CD14-positive monocyte (primary cell): Measurements from ENCODE around the gene OLFM2. TPM values are rescaled to one million over a fixed set of nuclear protein-coding genes. Genes with fewer than 3 reads are reported as not detected.

Experiments
- DNase-seq, 3 donors: peaks; one replicate each; pipeline ENCODE4 v3.0.0-alpha.2; 2011 to 2022
- H2AFZ ChIP-seq: 2 replicates; pipeline ENCODE4 v1.6.0; 2012; ENCODE audit warnings: mild to moderate bottlenecking, low read depth, low read length, inconsistent platforms; ENCODE audit not compliant: insufficient read depth, poor library complexity, severe bottlenecking
- H3K27ac ChIP-seq, 2 donors: 1 replicate in 1 of 2; 2 replicates in 1 of 2; pipeline ENCODE4 v1.5.1; 2012 to 2013; ENCODE audit warnings: low read length in 2 of 2, control low read depth in 1 of 2, inconsistent platforms in 1 of 2, low read depth in 1 of 2, mild to moderate bottlenecking in 1 of 2
- H3K27me3 ChIP-seq, 2 donors: one replicate each; pipeline versions ENCODE4 v1.6.0 to v1.6.1; 2011 to 2013; ENCODE audit warnings: low read length in 2 of 2; ENCODE audit not compliant: control insufficient read depth in 2 of 2, insufficient read depth in 2 of 2
- H3K36me3 ChIP-seq, 2 donors: replicated peaks in 1 of 2; 1 replicate in 1 of 2; 2 replicates in 1 of 2; pipeline versions ENCODE4 v1.5.1 to v1.6.1; 2012 to 2013; ENCODE audit warnings: low read length in 2 of 2, control low read depth in 1 of 2, inconsistent platforms in 1 of 2, mild to moderate bottlenecking in 1 of 2; ENCODE audit not compliant: insufficient read depth in 2 of 2, control insufficient read depth in 1 of 2
- H3K4me1 ChIP-seq, 2 donors: 1 replicate in 1 of 2; 2 replicates in 1 of 2; pipeline versions ENCODE4 v1.5.1 to v1.6.1; 2012 to 2013; ENCODE audit warnings: low read length in 2 of 2, control low read depth in 1 of 2, inconsistent platforms in 1 of 2, mild to moderate bottlenecking in 1 of 2, moderate library complexity in 1 of 2; ENCODE audit not compliant: insufficient read depth in 2 of 2, control insufficient read depth in 1 of 2
- H3K4me2 ChIP-seq: replicated peaks from 2 replicates; pipeline ENCODE3; 2012; ENCODE audit warnings: low read length, moderate library complexity, mild to moderate bottlenecking; ENCODE audit not compliant: poor library complexity, severe bottlenecking; ENCODE audit errors: extremely low read depth
- H3K4me3 ChIP-seq, 3 experiments: fragments of 200-600 bp in 1 of 3; sonication (generic) in 1 of 3; replicated peaks in 1 of 3; 1 replicate in 2 of 3; 2 replicates in 1 of 3; pipeline ENCODE4 v1.5.1; 2011 to 2013; ENCODE audit warnings: low read length in 3 of 3, mild to moderate bottlenecking in 3 of 3, control low read depth in 2 of 3, low read depth in 2 of 3, inconsistent platforms in 1 of 3, moderate library complexity in 1 of 3
- H3K79me2 ChIP-seq: 2 replicates; pipeline ENCODE4 v1.6.0; 2012; ENCODE audit warnings: mild to moderate bottlenecking, control low read depth, inconsistent platforms, low read length, moderate library complexity; ENCODE audit not compliant: insufficient read depth
- H3K9ac ChIP-seq: 2 replicates; pipeline ENCODE4 v1.6.0; 2017; ENCODE audit warnings: low read length, mild to moderate bottlenecking; ENCODE audit not compliant: insufficient read depth, poor library complexity, severe bottlenecking
- H3K9me3 ChIP-seq, 2 donors: replicated peaks in 1 of 2; 1 replicate in 1 of 2; 2 replicates in 1 of 2; pipeline versions ENCODE4 v1.5.1 to v1.6.1; 2012 to 2013; ENCODE audit warnings: low read length in 2 of 2, control low read depth in 1 of 2; ENCODE audit not compliant: control insufficient read depth in 1 of 2, insufficient read depth in 1 of 2
- H4K20me1 ChIP-seq: 2 replicates; pipeline ENCODE4 v1.6.0; 2012; ENCODE audit warnings: mild to moderate bottlenecking, low read length, control low read depth, moderate library complexity; ENCODE audit not compliant: insufficient read depth
- H3K27ac Mint-ChIP-seq, 7 donors: one replicate each; pipeline ENCODE4 v1.8.0; 2020; ENCODE audit warnings: mild to moderate bottlenecking in 7 of 7, mixed read lengths in 7 of 7, moderate library complexity in 6 of 7, inconsistent platforms in 2 of 7
- H3K27me3 Mint-ChIP-seq, 3 donors: one replicate each; pipeline ENCODE4 v1.8.0; 2021 to 2022; ENCODE audit warnings: low read depth in 3 of 3, mild to moderate bottlenecking in 3 of 3, mixed read lengths in 3 of 3, moderate library complexity in 3 of 3, inconsistent platforms in 1 of 3
- H3K36me3 Mint-ChIP-seq, 2 donors: one replicate each; pipeline ENCODE4 v1.8.0; 2020; ENCODE audit warnings: mixed read lengths in 2 of 2, inconsistent platforms in 1 of 2, mild to moderate bottlenecking in 1 of 2
- H3K4me1 Mint-ChIP-seq: one replicate; pipeline ENCODE4 v1.8.0; 2020; ENCODE audit warnings: mild to moderate bottlenecking, mixed read lengths
- H3K4me3 Mint-ChIP-seq, 2 donors: one replicate each; pipeline ENCODE4 v1.8.0; 2020; ENCODE audit warnings: mild to moderate bottlenecking in 2 of 2, mixed read lengths in 2 of 2, moderate library complexity in 1 of 2
- H3K9me3 Mint-ChIP-seq, 7 donors: one replicate each; pipeline ENCODE4 v1.8.0; 2020 to 2022; ENCODE audit warnings: mixed read lengths in 7 of 7, mild to moderate bottlenecking in 6 of 7, moderate library complexity in 6 of 7, inconsistent platforms in 2 of 7
- CTCF ChIP-seq: fragments of 200-600 bp; IDR thresholded peaks from one replicate; pipeline ENCODE4 v1.8.0; 2022; ENCODE audit warnings: antibody characterized with exemption, mild to moderate bottlenecking
- WGBS: methylation state at CpG from one replicate; pipeline ENCODE4 v1.1.5; 2013; ENCODE audit warnings: missing lambda C conversion rate; ENCODE audit not compliant: insufficient coverage; 5-methylcytosine and 5-hydroxymethylcytosine counted together
- intact Hi-C, 2 donors: fragments of 100-400 bp; cut with micrococcal nuclease; formaldehyde crosslinking; loops; one replicate each; pipeline versions ENCODE4 v1.15.0 to v1.15.1; 2023
- polyA plus RNA-seq, 3 donors: library from polyadenylated mRNA; depleted of rRNA in 1 of 3; unstranded in 2 of 3; stranded (reverse) in 1 of 3; fragments of 300-500 nt in 2 of 3; fragments of >200 nt in 1 of 3; fragmentation: Illumina TruSeq in 2 of 3; gene quantifications; 1 replicate in 2 of 3; 2 replicates in 1 of 3; pipeline ENCODE4 v1.2.3, GENCODE V29; 2012 to 2021

OLFM2 gene
- polyA plus RNA-seq, 3 donors, result not detected

- no peaks in the 10 kb centered on the region for H4K20me1 ChIP-seq
- no peak for TF ChIP-seq CTCF
- Mint-ChIP-seq H3K9me3 (peaks cover 0 to 11% (median 2%) of the 10 kb centered on the region in 7 donors), H3K4me1 (no peaks in the 10 kb centered on the region), H3K27ac (no peak overlapping the region), H3K27me3 (peaks cover 14 to 16% (median 16%) of the 10 kb centered on the region in 3 donors), H3K36me3 (no peaks in the 10 kb centered on the region), H3K4me3 (no peak overlapping the region)
- H3K4me3 ChIP-seq, result no peak overlapping the region
- H3K4me1 ChIP-seq, result no peaks in the 10 kb centered on the region
- no peaks in the 10 kb centered on the region for H3K36me3 ChIP-seq
- H3K27me3 ChIP-seq, result peaks cover 0 to 7% of the 10 kb centered on the region in 2 donors
- no peak overlapping the region for H2AFZ ChIP-seq
- no peaks in the 10 kb centered on the region for H3K79me2 ChIP-seq
- intact Hi-C loops, result no loop called here
- DNase-seq, result no peak
- 80% methylated on average over 2 of the region's 5 CpGs for WGBS
- no peak overlapping the region for H3K9ac ChIP-seq
- no peaks in the 10 kb centered on the region for H3K9me3 ChIP-seq
- H3K4me2 ChIP-seq, result no peak overlapping the region
- no peak overlapping the region for H3K27ac ChIP-seq
Measured at GRCh38 chr19:9901020-9901419, 35.3 kb downstream of the OLFM2 start.

- no peaks in the 10 kb centered on the region for H3K36me3 ChIP-seq
- no peak overlapping the region for H2AFZ ChIP-seq
- Mint-ChIP-seq H3K9me3 (peaks cover 0 to 3% (median 0%) of the 10 kb centered on the region in 7 donors), H3K27ac (peak overlapping the region in 1 of 7 donors; percentile 73), H3K27me3 (peaks cover 1 to 10% (median 3%) of the 10 kb centered on the region in 3 donors), H3K4me1 (no peaks in the 10 kb centered on the region), H3K36me3 (no peaks in the 10 kb centered on the region), H3K4me3 (no peak overlapping the region)
- H3K79me2 ChIP-seq, result no peaks in the 10 kb centered on the region
- H3K4me3 ChIP-seq, result no peak overlapping the region
- H3K4me1 ChIP-seq, result no peaks in the 10 kb centered on the region
- no peak overlapping the region for H3K27ac ChIP-seq
- H3K4me2 ChIP-seq, result no peak overlapping the region
- no peaks in the 10 kb centered on the region for H4K20me1 ChIP-seq
- H3K9ac ChIP-seq, result no peak overlapping the region
- intact Hi-C loops, result no loop called here
- no peaks in the 10 kb centered on the region for H3K9me3 ChIP-seq
- 81% methylated on average over 6 of the region's 6 CpGs for WGBS
- no peaks in the 10 kb centered on the region for H3K27me3 ChIP-seq
- TF ChIP-seq CTCF, result no peak
- DNase-seq, result no peak
Measured at GRCh38 chr19:9891609-9892373, 44.5 kb downstream of the OLFM2 start.
